SK-N-DZ (cell line): ENCODE data around the gene ITPKB.
A peak's percentile ranks its signal among the peaks of the same experiment; 100 is the strongest.
"Not testable (repeated sequence)": the region's sequence is repeated elsewhere in the genome, so short reads cannot be mapped to it uniquely, and the experiment has no call there.

ENCODE experiments used
- DNase-seq: peaks from one replicate; pipeline ENCODE4 v3.0.0-alpha.2; 2015; ENCODE audit warnings: low spot score

Gene ITPKB

GRCh38 chr1:226730836-226731235, 8.2 kb downstream of the ITPKB start:
- DNase-seq: no peak

GRCh38 chr1:226730071-226730470, 9.0 kb downstream of the ITPKB start:
- no peak for DNase-seq

- no peak for DNase-seq
These were observed 10.6 kb downstream of the ITPKB start for GRCh38 chr1:226728448-226728847.

GRCh38 chr1:226725897-226726267, 13.2 kb downstream of the ITPKB start:
- no peak for DNase-seq

GRCh38 chr1:226723657-226724532, 15.2 kb downstream of the ITPKB start:
- peak; percentile 24 for DNase-seq

GRCh38 chr1:226722901-226723656, 16.0 kb downstream of the ITPKB start:
- DNase-seq: peak; percentile 35

GRCh38 chr1:226722240-226722900, 16.7 kb downstream of the ITPKB start:
- DNase-seq: no peak

GRCh38 chr1:226720574-226720973, 18.5 kb downstream of the ITPKB start:
- not testable (repeated sequence) for DNase-seq

GRCh38 chr1:226719596-226720387, 19.3 kb downstream of the ITPKB start:
- DNase-seq: no peak

GRCh38 chr1:226717256-226717909, 21.7 kb downstream of the ITPKB start:
- no peak for DNase-seq

- no peak for DNase-seq
These were observed 22.5 kb downstream of the ITPKB start for GRCh38 chr1:226716577-226716976.

GRCh38 chr1:226714148-226714547, 24.9 kb downstream of the ITPKB start:
- DNase-seq: no peak

- DNase-seq: no peak
These were observed 26.2 kb downstream of the ITPKB start for GRCh38 chr1:226712742-226713419.

- no peak for DNase-seq
These were observed 26.9 kb downstream of the ITPKB start for GRCh38 chr1:226711976-226712741.

GRCh38 chr1:226710501-226710900, 28.6 kb downstream of the ITPKB start:
- DNase-seq: no peak

GRCh38 chr1:226709953-226710352, 29.1 kb downstream of the ITPKB start:
- DNase-seq: no peak

- DNase-seq: no peak
These were observed 30.1 kb downstream of the ITPKB start for GRCh38 chr1:226708967-226709396.

GRCh38 chr1:226708342-226708780, 30.7 kb downstream of the ITPKB start:
- no peak for DNase-seq

GRCh38 chr1:226706684-226707083, 32.4 kb downstream of the ITPKB start:
- DNase-seq: no peak
